Activated naive CD4-positive, alpha-beta T cell treated with anti-CD3 and anti-CD28 coated beads for 36 hours (primary cell): ENCODE data around the gene RALGAPB. TPM values are rescaled to one million over a fixed set of nuclear protein-coding genes. Genes with fewer than 3 reads are reported as not detected.

ENCODE experiments used
- CTCF ChIA-PET: fragments of 350-600 bp; sonication (Branson Sonifier 250); formaldehyde crosslinking; loops from one replicate; lab custom pipeline; 2021; ENCODE audit warnings: antibody characterized with exemption; lab: Charles Lee
- DNase-seq: peaks from one replicate; pipeline ENCODE4 v3.0.0-alpha.2; 2020
- H3K27ac Mint-ChIP-seq: one replicate; pipeline ENCODE4 v1.8.0; 2021; ENCODE audit warnings: mild to moderate bottlenecking, mixed read lengths
- H3K27me3 Mint-ChIP-seq: one replicate; pipeline ENCODE4 v1.8.0; 2021; ENCODE audit warnings: low read depth, mixed read lengths
- H3K36me3 Mint-ChIP-seq: one replicate; pipeline ENCODE4 v1.8.0; 2021; ENCODE audit warnings: low read depth, mixed read lengths
- H3K4me1 Mint-ChIP-seq: one replicate; pipeline ENCODE4 v1.8.0; 2021; ENCODE audit warnings: low read depth, mixed read lengths
- H3K4me3 Mint-ChIP-seq: one replicate; pipeline ENCODE4 v1.8.0; 2021; ENCODE audit warnings: mild to moderate bottlenecking, moderate library complexity, mixed read lengths
- H3K9me3 Mint-ChIP-seq: one replicate; pipeline ENCODE4 v1.8.0; 2021; ENCODE audit warnings: mixed read lengths
- intact Hi-C: fragments of 100-400 bp; cut with micrococcal nuclease; formaldehyde crosslinking; loops from one replicate; pipeline ENCODE4 v1.15.1; 2023
- total RNA-seq, 2 experiments: library from RNA; stranded (reverse); gene quantifications; one replicate each; pipeline ENCODE4 v1.2.3, GENCODE V29; 2021

The RALGAPB gene
- total RNA-seq, 2 experiments from 2014 or later, result 22.1 to 24.0 TPM

DNA sequence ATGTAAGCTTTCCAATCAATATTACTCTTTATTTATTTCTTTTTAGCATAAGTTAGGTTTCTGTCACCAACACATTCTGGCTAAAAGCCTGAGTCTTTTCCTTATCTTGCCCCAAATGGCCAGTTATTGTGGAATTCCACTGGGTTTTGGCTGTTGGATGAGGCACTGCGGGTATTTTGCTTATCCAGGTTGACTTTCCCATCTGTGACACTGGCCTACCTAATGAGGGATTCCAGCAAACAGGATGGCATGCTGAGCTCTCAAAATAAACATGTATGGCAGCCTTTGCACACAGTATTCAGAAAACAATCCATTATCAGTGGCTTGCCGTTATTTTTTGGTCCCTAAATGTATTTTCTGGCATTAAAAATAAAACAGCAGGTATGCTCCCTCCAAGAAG is 6.5 kb upstream of the RALGAPB start:
- intact Hi-C loops, result no loop called here
- Mint-ChIP-seq H3K9me3 (peaks cover 3% of the 10 kb centered on the region), H3K4me1 (no peaks in the 10 kb centered on the region), H3K36me3 (no peaks in the 10 kb centered on the region), H3K27me3 (no peaks in the 10 kb centered on the region), H3K4me3 (no peak overlapping the region), H3K27ac (no peak overlapping the region)
- no peak for DNase-seq
- CTCF ChIA-PET, result no interaction called here

DNA sequence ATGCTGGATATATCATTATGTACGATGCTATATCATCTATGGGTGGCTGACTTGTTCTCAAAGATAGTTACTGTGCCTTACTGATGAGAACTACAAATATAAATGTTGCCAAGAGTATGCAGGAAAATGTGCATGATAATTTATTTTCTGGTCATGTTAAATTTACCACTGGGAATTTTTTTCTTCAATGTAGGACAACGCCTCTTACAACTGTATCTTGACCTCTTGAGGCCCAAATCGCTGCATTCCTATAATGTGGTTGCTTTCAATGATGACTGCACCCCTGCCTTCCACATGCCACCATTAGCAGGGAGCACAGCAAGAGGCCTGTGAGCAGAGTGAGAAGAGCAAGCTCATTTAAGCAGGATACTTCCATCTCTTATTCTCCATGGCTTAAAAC is 5.7 kb upstream of the RALGAPB start:
- intact Hi-C loops, result no loop called here
- no peak overlapping the region for H3K4me3 Mint-ChIP-seq
- H3K27ac Mint-ChIP-seq, result no peak overlapping the region
- no peaks in the 10 kb centered on the region for H3K27me3 Mint-ChIP-seq
- H3K36me3 Mint-ChIP-seq, result no peaks in the 10 kb centered on the region
- H3K4me1 Mint-ChIP-seq, result peaks cover 3% of the 10 kb centered on the region
- CTCF ChIA-PET, result no interaction called here
- H3K9me3 Mint-ChIP-seq, result peaks cover 3% of the 10 kb centered on the region
- DNase-seq, result no peak

- no peak overlapping the region for H3K27ac Mint-ChIP-seq
- peaks cover 3% of the 10 kb centered on the region for H3K9me3 Mint-ChIP-seq
- DNase-seq, result no peak
- intact Hi-C loops, result loop anchor here (5.0 kb wide), 1 partner anchor 491 kb away; the partner anchor contains the start of gene DHX35
- no peaks in the 10 kb centered on the region for H3K27me3 Mint-ChIP-seq
- peaks cover 29% of the 10 kb centered on the region for H3K4me1 Mint-ChIP-seq
- CTCF ChIA-PET, result interaction anchor here (2.1 to 6.1 kb wide), 2 partner anchors 20 to 24 kb away, joined by 4 to 35 read pairs; no protein-coding TSS in a partner anchor
- no peak overlapping the region for H3K4me3 Mint-ChIP-seq
- H3K36me3 Mint-ChIP-seq, result no peaks in the 10 kb centered on the region
Measured at GRCh38 chr20:38471245-38471644, 1.4 kb upstream of the RALGAPB start.

DNA sequence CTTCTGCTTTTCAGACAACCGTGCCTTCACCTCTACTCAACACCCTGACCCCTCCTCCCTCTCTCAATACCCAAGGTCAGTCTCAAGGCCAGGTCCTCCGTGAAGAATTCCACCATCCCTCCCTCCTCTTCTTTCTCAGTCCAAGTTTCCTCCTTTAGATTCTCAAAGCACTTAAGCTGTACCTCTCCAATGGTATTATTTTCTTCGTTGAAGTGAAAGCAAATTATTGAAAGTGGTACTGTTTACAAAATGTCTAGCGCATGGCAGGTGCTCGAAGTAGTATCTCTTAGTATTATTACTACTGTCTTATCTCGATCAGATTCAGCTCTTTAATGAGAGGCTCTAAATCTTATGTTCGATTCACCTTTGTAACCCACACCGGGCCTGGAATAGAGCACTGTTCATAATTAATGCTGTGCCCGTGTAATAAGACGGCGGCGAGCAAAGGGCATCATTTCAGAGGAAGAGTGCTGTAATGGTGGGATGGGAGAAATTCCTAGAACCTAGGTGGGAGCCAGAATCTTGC is 593 bp upstream of the RALGAPB start:
- Mint-ChIP-seq H3K9me3 (peaks cover 3% of the 10 kb centered on the region), H3K36me3 (no peaks in the 10 kb centered on the region), H3K4me1 (peaks cover 32% of the 10 kb centered on the region), H3K27ac (peak overlapping the region; percentile 80), H3K27me3 (no peaks in the 10 kb centered on the region), H3K4me3 (peak overlapping the region; percentile 85)
- CTCF ChIA-PET, result interaction anchor here (0.6 to 6.1 kb wide), 8 partner anchors 19 to 54 kb away, joined by 3 to 35 read pairs (median 4); partner anchors contain the start of gene SNHG17
- intact Hi-C loops, result loop anchor here (1.0 to 5.0 kb wide), 4 partner anchors 26 to 778 kb away; partner anchors contain the start of genes CTNNBL1, DHX35 and SNHG17
- no peak for DNase-seq

DNA sequence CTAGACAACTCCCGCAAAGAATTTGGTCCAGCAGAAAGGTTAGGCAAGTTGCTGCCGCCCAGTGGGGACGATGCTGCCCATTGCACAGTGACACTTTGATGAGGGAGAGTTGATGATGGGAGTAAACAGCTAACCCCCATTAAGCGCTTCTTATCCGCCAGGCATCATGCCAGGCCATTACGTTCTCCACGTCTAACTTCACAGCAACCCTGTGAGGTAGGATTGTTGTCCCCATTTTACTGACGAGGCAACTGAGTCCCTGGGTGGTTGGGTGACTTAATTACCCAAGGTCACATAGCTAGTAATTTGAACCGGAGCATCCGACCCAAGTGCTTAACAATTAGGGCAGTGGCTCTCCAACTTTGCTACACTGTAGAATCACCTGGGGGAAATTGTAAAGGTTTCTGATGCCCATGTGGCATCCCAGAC is 738 bp downstream of the RALGAPB start:
- peak overlapping the region; percentile 85 for H3K4me3 Mint-ChIP-seq

GRCh38 chr20:38477747-38478146 is 5.1 kb downstream of the RALGAPB start:
- no peak for DNase-seq
- no peaks in the 10 kb centered on the region for H3K9me3 Mint-ChIP-seq
- no peaks in the 10 kb centered on the region for H3K27me3 Mint-ChIP-seq
- H3K4me1 Mint-ChIP-seq, result peaks cover 52% of the 10 kb centered on the region
- CTCF ChIA-PET, result no interaction called here
- intact Hi-C loops, result no loop called here
- no peaks in the 10 kb centered on the region for H3K36me3 Mint-ChIP-seq
- H3K4me3 Mint-ChIP-seq, result no peak overlapping the region
- no peak overlapping the region for H3K27ac Mint-ChIP-seq

More for the DNA sequence above, 738 bp downstream of the RALGAPB start:
- intact Hi-C loops, result loop anchor here (2.0 to 5.0 kb wide), 2 partner anchors 39 to 489 kb away; partner anchors contain the start of genes DHX35 and SNHG17
- H3K27ac Mint-ChIP-seq, result peak overlapping the region; percentile 72
- DNase-seq, result no peak
- H3K9me3 Mint-ChIP-seq, result peaks cover 3% of the 10 kb centered on the region
- H3K36me3 Mint-ChIP-seq, result no peaks in the 10 kb centered on the region
- CTCF ChIA-PET, result interaction anchor here (1.1 to 6.1 kb wide), 6 partner anchors 12 to 55 kb away, joined by 3 to 35 read pairs (median 4); partner anchors contain the start of gene SNHG17
- H3K4me1 Mint-ChIP-seq, result peaks cover 40% of the 10 kb centered on the region
- H3K27me3 Mint-ChIP-seq, result no peaks in the 10 kb centered on the region

GRCh38 chr20:38479596-38479995 is 7.0 kb downstream of the RALGAPB start:
- CTCF ChIA-PET, result interaction anchor here (0.7 kb wide), 1 partner anchor 12 kb away, joined by 4 read pairs; no protein-coding TSS in a partner anchor

GRCh38 chr20:38485041-38485440 is 12.4 kb downstream of the RALGAPB start:
- Mint-ChIP-seq H3K27me3 (no peaks in the 10 kb centered on the region), H3K27ac (no peak overlapping the region), H3K4me3 (no peak overlapping the region), H3K4me1 (peaks cover 5% of the 10 kb centered on the region), H3K9me3 (no peaks in the 10 kb centered on the region), H3K36me3 (peaks cover 9% of the 10 kb centered on the region)
- DNase-seq, result no peak
- intact Hi-C loops, result no loop called here
- CTCF ChIA-PET, result interaction anchor here (1.3 kb wide), 1 partner anchor 12 kb away, joined by 3 read pairs; the partner anchor contains the start of gene RALGAPB

More at GRCh38 chr20:38479596-38479995, 7.0 kb downstream of the RALGAPB start:
- intact Hi-C loops, result no loop called here
- Mint-ChIP-seq H3K27ac (no peak overlapping the region), H3K36me3 (no peaks in the 10 kb centered on the region), H3K4me3 (no peak overlapping the region), H3K27me3 (no peaks in the 10 kb centered on the region), H3K9me3 (no peaks in the 10 kb centered on the region), H3K4me1 (peaks cover 39% of the 10 kb centered on the region)
- no peak for DNase-seq

GRCh38 chr20:38489181-38489580 is 16.5 kb downstream of the RALGAPB start:
- Mint-ChIP-seq H3K27ac (no peak overlapping the region), H3K36me3 (peaks cover 21% of the 10 kb centered on the region), H3K4me1 (no peaks in the 10 kb centered on the region), H3K9me3 (no peaks in the 10 kb centered on the region), H3K27me3 (no peaks in the 10 kb centered on the region), H3K4me3 (no peak overlapping the region)
- CTCF ChIA-PET, result no interaction called here
- intact Hi-C loops, result no loop called here
- no peak for DNase-seq

- CTCF ChIA-PET, result interaction anchor here (0.7 kb wide), 1 partner anchor 11 kb away, joined by 3 read pairs; no protein-coding TSS in a partner anchor
- Mint-ChIP-seq H3K36me3 (peaks cover 38% of the 10 kb centered on the region), H3K4me1 (no peaks in the 10 kb centered on the region), H3K27ac (no peak overlapping the region), H3K27me3 (no peaks in the 10 kb centered on the region), H3K9me3 (no peaks in the 10 kb centered on the region), H3K4me3 (no peak overlapping the region)
- intact Hi-C loops, result no loop called here
- DNase-seq, result no peak
Measured at GRCh38 chr20:38497246-38497935, 24.7 kb downstream of the RALGAPB start.

- H3K9me3 Mint-ChIP-seq, result no peaks in the 10 kb centered on the region
- no peak overlapping the region for H3K4me3 Mint-ChIP-seq
- H3K27ac Mint-ChIP-seq, result no peak overlapping the region
- H3K27me3 Mint-ChIP-seq, result no peaks in the 10 kb centered on the region
- peaks cover 41% of the 10 kb centered on the region for H3K36me3 Mint-ChIP-seq
- CTCF ChIA-PET, result no interaction called here
- no peaks in the 10 kb centered on the region for H3K4me1 Mint-ChIP-seq
- intact Hi-C loops, result no loop called here
- no peak for DNase-seq
Measured at GRCh38 chr20:38498909-38499308, 26.3 kb downstream of the RALGAPB start.

- no peak for DNase-seq
- Mint-ChIP-seq H3K4me3 (no peak overlapping the region), H3K36me3 (peaks cover 44% of the 10 kb centered on the region)
Measured at GRCh38 chr20:38499366-38499765, 26.7 kb downstream of the RALGAPB start.

More at GRCh38 chr20:38499366-38499765, 26.7 kb downstream of the RALGAPB start:
- Mint-ChIP-seq H3K4me1 (no peaks in the 10 kb centered on the region), H3K27ac (no peak overlapping the region), H3K9me3 (peaks cover under 1% of the 10 kb centered on the region), H3K27me3 (no peaks in the 10 kb centered on the region)
- CTCF ChIA-PET, result no interaction called here
- intact Hi-C loops, result no loop called here
